ENCODE results near the gene KIF23.
A peak's percentile ranks its signal among the peaks of the same experiment; 100 is the strongest.
"Not testable (repeated sequence)": the region's sequence is repeated elsewhere in the genome, so short reads cannot be mapped to it uniquely, and the experiment has no call there.

The KIF23 gene

DNA sequence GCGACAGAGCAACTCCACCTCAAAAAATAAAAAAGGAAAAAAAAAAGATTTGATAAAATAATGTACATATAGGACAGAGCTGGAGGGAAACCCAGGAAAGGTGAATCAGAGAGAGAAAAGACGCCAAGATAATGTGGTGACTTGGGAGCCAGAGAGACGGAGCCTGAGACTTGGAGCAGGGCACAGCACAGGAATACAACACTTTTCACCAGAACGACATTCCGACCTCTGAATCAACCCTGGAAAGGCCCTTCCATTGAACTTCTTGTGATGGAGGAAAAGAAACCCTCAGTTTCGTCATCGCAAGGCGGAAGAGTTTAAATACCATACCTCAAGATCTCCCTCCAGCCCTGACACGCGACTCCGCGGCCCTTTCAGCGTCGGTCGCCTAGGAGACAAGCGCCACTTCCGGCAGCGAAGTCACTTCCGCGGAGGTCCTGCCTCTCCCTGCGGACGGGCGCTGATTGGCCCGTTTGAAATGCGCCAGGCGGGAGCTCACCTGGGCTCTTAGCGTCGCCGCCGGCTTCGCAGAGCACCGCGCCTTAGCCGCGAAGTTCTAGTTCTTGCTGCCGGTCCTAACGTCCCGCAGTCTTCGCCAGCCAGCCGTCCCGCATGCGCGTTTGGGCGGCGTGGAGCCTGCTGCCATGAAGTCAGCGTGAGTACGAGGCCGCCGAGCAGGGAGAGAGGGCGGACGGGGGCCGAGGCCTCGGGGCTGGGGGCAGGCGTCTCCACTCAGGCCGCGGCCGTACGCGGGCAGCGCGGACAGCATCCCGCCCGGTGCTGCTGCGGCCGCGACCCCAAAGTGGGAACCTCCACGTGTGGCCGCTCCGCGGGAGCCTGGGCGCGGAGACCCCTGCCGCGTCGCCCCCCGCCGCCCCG is at the start of gene KIF23:
Gene KIF23 (plus strand): TSS at position 528 of the 879 bp plus-strand sequence. CDS start 117 bp downstream, at position 645.
- DNase-seq (ENCODE audit: low read depth in 2 of 2): peak; percentile 84 to 90

DNA sequence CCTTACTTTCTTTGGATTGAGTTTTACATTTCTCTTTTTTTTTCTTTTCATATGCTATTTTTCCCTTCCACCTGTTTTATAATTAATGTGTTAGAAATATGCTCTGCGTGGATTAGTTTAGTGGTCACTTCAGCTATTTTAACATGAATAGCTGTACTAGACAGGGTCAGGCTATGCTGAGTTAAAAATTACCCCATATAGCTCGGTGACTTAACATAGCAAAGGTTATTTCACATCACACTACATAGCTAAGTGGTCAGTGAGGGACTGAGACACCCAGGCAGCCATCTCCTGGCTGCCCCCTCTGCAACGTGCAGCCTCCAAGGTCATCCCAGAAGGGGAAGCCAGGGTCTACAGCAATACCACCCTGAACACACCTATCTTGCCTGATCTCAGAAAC is 46.9 kb upstream of the KIF23 start:
- no peak for DNase-seq (ENCODE audit: low read depth in 2 of 2)

DNA sequence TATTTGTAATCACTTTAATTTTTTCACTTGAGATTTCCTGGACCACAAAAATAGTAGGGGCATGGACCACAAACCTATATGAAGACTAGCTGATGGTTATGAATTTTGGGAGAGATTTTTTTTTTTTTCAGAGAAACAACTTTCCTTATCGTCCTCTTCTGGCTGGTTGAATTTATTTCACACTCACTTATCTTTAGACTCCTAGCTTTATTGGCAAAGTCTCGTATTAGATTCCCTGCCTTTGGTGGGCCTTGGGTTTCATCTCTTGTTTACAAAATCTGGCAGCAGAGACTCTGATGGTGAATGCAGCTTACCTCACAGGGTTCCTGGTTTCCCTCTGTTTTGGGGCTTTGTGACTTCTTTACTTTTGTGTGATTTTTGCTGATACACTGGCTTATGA is 44.5 kb upstream of the KIF23 start:
- no peak for DNase-seq (ENCODE audit: low read depth in 2 of 2)

DNA sequence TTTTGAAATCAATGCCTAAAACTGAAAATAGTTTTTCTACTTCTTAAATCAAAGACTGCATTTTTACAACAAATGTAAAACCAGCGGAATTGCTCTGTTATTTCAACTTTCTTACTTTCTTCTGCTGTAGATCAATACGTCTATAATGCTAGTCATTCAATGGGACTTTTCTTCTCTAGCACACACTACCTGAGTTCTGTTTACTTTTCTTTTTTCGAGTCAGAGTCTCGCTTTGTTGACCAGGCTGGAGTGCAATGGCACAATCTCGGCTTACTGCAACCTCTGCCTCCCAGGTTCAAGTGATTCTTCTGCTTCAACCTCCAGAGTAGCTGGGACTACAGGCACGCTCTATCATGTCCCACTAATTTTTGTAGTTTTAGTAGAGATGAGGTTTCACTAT is 40.7 kb upstream of the KIF23 start:
- DNase-seq (ENCODE audit: low read depth in 2 of 2): no peak

DNA sequence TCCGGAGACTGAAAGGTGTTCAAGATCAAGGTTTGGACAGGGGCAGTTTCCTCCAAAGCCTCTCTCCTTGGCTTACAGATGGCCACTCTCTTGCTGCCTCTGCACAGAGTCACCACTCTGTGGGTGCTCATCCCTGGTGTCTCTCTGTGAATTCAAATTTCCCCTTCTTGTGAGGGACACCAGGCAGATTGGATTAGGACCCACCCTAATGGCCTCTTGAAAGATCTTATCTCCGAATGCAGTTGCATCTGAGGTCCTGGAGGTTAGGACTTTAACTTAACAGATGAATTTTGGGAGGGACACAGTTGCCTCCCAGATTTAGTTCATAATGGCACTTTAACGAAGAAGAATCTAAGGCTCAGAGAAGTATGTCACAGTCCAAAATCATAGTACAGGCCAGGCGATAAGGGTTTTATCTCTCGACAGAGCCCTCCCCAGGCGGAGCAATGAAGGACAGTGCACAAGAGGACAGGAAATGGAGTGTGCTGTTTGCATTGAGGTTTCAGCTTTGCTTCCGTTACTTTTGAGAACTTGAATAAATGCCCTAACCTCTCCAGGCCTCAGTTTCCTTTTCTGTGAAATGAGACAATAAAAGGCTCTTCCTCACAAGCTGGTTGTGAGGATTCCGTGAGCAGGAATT is 38.9 kb upstream of the KIF23 start:
- DNase-seq (ENCODE audit: low read depth in 2 of 2): no peak

DNA sequence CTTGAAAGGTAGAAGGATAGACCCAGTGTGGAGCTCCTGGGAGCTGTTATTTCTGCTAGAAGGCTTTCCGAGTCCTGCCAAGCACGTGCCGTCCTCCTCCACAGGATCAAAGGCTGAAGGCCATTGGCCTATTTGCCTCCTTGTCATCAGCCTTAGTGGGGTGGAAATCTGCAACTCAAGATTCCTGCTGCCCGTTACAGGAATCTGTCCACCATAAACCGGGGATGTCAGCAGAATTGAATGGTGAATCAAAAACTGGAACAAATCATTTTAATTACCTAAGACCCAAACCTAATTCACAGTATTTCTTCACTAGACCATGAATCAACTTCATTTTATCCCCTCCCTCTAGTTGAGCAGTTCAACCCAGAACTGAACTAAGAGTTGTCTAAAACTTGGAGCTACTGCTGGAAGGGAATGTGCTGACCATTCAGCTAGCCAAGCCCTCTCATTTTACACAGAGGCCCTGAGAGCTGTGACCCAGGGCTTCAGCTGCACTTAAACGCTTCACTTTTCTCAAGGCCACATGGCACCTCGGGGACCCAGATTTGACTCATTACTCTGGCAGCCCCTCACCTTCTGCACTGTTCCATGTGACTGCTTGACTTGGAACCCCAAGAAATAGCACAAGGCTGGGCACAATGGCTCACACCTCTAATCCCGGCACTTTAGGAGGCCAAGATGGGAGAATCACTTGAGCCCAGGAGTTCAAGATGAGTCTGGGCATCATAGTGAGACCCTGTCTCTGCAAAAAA is 36.8 kb upstream of the KIF23 start:
- DNase-seq (ENCODE audit: low read depth in 2 of 2): no peak

DNA sequence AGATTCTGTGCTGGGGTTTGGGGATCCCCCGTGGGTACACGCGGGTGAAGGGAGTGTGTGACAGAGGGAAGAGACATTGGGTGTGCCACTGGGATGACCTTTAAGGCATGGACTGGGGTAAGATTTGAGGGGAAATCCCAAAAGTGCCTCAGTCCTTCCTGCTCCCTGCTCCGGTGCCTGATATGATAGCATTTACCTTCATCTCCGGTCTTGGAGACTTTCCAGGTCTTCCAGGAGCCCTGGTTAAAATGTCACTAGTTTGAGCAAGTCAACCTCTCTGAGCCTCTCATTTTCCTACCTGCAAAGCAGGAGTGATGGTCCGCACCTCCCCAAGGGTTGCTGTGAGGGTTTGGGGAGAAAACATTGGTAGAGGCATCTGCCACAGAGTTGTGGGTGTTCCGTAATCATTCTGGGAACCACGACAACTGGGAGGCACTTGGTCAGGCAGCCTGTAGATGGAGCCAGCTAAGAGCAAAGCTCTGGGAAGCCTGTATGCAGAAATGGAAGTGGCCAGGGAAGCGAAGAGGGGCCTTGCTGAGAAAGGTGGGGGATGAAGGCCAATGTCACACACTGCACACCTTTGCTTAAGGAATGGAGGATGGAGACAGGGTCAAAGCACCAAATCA is 33.9 kb upstream of the KIF23 start:
- DNase-seq (ENCODE audit: low read depth in 2 of 2): no peak

DNA sequence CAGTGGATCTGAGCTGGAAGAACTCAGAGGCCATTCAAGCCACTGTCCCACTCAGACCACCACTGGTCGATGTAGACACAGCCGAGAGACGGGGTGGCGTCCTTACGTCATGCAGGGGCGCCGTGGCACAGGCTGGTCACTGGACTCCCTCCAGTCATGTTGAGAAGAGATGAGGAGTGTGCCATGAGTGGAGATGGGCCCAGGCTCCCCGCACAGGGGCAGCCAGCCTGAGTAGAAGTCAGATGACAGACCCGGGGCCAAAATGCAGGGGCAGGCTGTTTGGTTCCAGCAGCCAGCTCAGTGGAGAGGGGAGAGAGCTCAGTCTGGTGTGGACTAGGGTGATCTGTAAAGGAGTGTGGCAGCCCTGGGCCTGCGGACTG is 33.4 kb upstream of the KIF23 start:
- DNase-seq (ENCODE audit: low read depth in 2 of 2): no peak

DNA sequence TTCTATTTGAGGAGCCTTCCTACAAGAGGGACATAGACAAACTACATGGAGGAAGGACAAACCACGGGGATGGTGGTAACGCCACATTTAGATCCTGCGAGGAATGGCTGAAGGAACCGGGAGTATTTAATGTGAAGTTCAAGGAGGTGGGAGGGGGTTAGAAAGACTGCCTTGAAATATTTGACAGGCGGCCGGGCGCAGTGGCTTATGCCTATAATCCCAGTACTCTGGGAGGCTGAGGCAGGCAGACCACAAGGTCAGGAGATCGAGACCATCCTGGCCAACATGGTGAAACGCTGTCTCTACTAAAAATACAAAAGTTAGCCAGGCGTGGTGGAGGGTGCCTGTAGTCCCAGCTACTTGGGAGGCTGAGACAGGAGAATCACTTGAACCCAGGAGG is 32.0 kb upstream of the KIF23 start:
- not testable (repeated sequence) for DNase-seq (ENCODE audit: low read depth in 2 of 2)

DNA sequence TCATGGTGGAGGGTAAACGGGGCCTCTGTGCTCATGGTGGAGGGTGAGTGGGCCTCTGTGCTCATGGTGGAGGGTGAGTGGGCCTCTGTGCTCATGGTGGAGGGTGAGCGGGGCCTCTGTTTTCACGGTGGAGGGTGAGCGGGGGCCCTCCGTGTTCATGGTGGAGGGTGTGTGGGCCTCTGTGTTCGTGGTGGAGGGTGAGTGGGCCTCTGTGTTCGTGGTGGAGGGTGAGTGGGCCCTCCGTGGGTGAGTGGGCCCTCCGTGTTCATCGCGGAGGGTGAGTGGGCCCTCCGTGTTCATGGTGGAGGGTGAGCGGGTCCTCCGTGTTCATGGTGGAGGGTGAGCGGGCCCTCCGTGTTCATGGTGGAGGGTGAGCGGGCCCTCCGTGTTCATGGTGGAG is 30.1 kb upstream of the KIF23 start:
- not testable (repeated sequence) for DNase-seq (ENCODE audit: low read depth in 2 of 2)

DNA sequence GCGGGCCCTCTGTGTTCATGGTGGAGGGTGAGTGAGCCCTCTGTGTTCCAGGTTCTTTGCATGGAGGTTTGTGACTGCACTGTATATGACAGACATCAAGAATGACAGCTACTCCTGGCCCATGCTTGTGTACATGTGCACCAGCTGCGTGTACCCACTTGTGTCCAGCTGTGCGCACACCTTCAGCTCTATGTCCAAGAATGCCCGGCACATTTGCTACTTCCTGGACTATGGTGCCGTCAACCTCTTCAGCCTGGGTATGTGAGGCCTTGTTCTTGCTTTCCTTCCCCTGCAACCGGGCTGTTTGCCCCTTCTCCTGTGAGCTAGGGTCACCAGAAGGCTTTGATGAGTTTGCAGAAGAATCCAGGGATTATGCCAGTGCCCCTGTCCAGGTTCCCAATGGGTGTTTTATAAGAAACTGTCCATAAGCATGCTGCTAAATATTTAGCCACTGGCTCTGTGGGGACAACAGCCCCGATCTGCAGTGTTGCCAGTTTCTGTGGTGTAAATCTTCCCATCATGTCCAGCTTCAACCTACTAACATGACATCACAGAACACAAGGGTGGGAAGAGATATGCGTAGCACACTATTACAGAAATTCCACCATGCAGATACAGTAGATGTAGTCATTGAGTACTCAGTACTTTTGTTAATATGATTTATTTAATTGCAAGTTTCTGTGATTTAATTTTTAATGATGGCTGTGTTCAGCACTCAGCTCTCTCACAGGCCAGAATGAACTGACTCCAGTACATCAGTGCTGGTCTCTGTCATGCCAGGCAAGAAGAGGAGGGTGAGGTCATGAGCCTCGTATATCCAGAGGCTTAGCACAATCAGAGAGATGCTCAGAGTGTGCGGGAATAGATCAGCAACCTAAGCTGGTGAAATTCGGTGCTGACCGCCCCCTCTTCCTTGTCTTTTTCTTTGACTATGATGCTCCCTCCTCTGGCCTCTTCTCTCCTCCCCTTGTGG is 29.2 kb upstream of the KIF23 start:
- DNase-seq (ENCODE audit: low read depth in 2 of 2): no peak

DNA sequence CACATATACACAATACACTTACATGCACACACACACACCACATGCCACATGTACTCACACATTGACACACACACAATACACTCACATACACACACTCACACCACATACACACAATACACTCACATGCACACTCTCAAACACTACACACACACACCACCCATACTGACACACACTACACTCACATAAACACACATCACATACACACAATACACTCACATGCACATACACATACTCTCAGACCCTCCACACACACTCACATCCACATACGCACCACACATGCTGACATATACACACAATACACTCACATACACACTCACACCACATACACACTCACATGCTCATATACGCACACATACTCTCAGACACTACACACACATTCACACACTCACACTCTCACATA is 28.3 kb upstream of the KIF23 start:
- no peak for DNase-seq (ENCODE audit: low read depth in 2 of 2)

DNA sequence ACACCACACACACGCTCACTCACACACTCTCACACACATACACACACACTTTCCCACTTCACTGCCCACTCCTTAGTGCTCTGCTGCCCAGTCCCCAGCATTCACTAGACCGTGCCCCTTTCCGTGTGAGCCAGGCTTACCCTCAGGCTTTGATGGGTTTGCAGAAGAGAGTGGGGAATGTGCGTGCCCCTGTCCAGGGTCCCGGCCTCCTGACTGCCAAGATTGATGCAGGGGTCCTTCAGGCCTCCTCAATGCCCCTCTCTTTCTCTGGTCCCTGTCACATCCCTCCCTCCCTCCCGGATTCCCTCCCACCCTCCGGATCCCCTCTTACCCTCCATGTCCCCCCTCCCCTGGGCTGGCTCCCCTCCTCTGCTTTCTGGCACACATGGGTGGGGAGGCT is 27.9 kb upstream of the KIF23 start:
- no peak for DNase-seq (ENCODE audit: low read depth in 2 of 2)

DNA sequence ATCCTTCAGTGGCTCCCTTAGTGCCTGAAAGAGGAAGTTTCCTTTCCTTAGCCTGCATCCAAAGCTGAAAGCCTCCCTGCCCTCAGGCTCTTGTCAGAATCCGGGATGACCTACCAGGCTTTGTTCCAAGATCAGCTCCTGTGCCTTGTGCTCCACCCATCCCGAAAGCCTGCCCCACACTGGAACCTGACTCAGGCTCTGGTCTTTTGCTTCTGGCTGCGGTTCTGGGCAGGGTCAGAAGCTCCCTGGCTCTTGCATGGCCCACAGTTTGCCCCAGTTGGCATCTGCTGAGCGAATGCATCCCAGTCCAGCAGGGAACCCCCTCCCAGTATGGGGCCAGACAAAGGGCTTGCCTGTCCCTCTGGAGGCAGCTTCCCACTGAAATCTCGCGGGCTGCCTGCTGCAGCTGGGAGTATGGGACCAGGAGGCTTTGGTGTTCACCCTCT is 25.9 kb upstream of the KIF23 start:
- no peak for DNase-seq (ENCODE audit: low read depth in 2 of 2)

DNA sequence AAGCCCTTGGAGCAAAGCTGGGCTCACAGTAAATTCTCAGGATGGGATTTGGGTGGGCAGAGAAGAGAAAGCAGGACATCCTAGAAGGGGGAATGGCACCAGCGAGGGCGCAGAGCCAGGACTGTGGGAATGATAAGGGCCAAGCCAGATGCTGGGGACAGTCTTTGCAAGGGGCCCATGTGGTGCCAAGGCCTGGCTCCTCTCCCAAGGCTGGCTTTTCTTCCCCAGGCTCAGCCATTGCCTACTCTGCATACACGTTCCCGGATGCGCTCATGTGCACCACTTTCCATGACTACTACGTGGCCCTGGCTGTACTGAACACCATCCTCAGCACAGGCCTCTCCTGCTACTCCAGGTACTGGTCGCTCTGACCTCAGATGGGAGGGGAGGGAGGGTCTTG is 24.7 kb upstream of the KIF23 start:
- DNase-seq (ENCODE audit: low read depth in 2 of 2): no peak

DNA sequence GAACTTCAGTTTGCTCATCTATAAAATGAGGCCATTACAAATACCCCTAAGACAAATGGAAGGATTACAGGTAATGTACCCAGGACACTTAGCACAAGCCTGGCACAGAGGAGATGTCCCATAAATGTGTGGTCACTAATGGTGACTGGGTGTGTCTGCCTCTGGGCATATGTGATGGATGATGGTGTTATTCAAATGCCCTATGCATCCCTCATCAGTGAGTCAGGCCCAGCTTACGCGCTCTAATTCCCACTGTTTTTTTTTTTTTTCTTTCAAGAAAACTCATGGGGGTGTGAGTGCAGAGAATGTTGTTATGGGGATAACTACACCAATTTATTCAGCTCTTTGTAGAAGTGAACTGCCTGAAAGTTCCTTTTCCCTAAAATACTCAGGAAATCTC is 23.6 kb upstream of the KIF23 start:
- no peak for DNase-seq (ENCODE audit: low read depth in 2 of 2)

DNA sequence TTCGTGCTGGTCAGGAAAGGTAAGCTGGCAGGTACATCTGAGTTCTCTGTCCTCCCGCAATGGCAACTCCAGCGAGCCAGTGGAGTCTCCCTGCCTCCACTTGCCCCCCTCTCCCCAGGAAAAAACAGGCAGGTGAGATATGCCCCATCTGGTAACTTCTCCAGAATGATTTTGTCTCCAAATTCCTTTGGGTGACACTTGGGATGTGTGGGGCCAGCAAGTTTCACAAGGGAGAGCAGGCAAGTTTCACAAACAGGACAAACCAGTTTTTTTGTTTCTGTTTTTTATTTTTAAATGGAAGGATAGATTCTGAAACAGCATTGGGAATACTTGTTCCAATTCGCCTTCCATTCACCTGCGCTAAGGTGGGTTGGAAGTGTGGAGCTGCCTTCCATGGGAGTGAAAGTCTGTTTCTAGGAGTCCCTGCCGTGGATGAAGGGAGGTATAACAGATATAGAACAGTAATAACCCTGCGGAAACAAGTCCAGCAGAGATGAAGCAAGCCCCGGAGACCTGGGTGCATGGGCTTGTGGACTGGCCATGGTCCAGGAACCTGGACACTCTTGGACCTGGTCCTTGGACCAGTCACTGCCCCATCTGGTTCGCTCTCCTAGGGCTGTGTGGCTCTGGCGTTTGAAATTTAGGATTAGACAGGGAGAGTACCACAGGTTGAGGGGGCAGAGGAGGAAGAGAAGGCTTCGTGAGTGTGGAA is 22.9 kb upstream of the KIF23 start:
- no peak for DNase-seq (ENCODE audit: low read depth in 2 of 2)

DNA sequence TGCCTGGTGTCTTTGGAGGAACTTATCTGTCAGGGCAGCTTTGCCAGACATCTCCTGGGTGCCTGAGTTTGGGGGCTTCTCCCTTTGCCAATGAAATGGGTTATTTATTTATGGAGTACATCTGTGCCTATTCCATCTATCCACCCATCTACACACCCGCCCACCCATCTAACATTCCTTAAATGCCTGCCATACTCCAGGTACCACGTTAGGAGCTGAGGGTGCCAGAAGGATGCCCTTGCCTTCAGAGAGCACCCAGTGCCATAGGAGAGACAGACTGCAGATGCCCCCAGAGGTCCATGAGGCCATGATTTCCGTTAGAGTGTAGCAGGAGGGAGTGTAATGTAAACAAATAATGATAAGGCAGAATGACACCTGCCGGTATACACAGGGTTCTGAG is 21.8 kb upstream of the KIF23 start:
- no peak for DNase-seq (ENCODE audit: low read depth in 2 of 2)

DNA sequence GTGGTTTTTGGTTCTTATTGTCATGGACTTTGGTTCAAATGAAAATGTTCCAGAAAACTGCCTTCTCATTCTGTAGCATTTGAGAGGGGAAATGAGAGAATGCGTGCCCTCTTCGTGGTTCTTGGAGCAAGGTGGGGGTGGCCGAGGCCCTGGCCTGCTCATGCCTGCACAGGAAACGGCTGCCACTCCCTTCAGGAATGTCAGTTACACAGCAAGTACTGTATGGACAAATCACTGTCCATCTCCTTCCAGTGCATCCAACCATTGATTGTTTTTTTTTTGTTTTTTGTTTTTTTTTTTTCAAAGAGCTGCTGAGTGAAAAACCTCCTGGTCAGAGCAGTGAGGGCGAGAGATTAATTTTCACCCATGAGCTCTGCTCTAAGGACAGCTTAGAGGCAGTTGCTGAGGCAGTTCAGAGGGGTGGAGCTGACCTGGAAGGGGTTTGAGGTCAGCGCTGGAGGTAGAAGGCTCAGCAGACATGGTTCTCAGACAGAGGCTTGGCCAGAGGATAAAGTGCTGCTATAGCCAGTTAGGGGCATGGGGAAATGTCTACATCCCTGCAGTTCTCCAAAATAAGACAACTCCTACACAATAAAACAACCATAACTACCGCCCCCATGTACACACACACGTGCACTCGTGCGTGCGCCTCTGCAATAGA is 20.2 kb upstream of the KIF23 start:
- no peak for DNase-seq (ENCODE audit: low read depth in 2 of 2)
